Keratinocyte (primary cell): ENCODE measurements around the gene BAZ1A. TPM values are rescaled to one million over a fixed set of nuclear protein-coding genes. Genes with fewer than 3 reads are reported as not detected.

Experiments used
- DNase-seq: peaks from one replicate; pipeline ENCODE4 v3.0.0-alpha.2; 2011; ENCODE audit warnings: low read depth, missing footprints, low spot score
- FAIRE-seq: peaks from 2 replicates; lab custom pipeline; 2011; peaks lifted over from hg19 to GRCh38; lab: Jason Lieb, UNC
- H2AFZ ChIP-seq: 2 replicates; pipeline ENCODE4 v1.6.0; 2012; ENCODE audit warnings: low read length, control low read depth, inconsistent platforms; ENCODE audit not compliant: control insufficient read depth
- H3K27ac ChIP-seq: 2 replicates; pipeline ENCODE4 v1.5.1; 2011; ENCODE audit warnings: low read length; ENCODE audit not compliant: control insufficient read depth, insufficient read depth
- H3K27me3 ChIP-seq: 3 replicates; pipeline ENCODE4 v1.6.0; 2011; ENCODE audit warnings: low read length; ENCODE audit not compliant: control insufficient read depth, insufficient read depth; ENCODE audit errors: extremely low read depth
- H3K36me3 ChIP-seq, 2 experiments: 2 replicates in 1 of 2; 3 replicates in 1 of 2; pipeline ENCODE4 v1.5.1; 2011; ENCODE audit warnings: low read length in 2 of 2, mild to moderate bottlenecking in 1 of 2; ENCODE audit not compliant: control insufficient read depth in 2 of 2, insufficient read depth in 2 of 2; ENCODE audit errors: extremely low read depth in 1 of 2
- H3K4me1 ChIP-seq: 3 replicates; pipeline ENCODE4 v1.5.1; 2011; ENCODE audit warnings: low read length; ENCODE audit not compliant: control insufficient read depth, insufficient read depth; ENCODE audit errors: extremely low read depth
- H3K4me2 ChIP-seq: 3 replicates; pipeline ENCODE4 v1.6.0; 2011; ENCODE audit warnings: low read depth, low read length; ENCODE audit not compliant: control insufficient read depth, insufficient read depth; ENCODE audit errors: extremely low read depth
- H3K4me3 ChIP-seq, 3 experiments: fragments of 200-600 bp in 1 of 3; sonication (generic) in 1 of 3; 2 replicates in 2 of 3; 3 replicates in 1 of 3; pipeline ENCODE4 v1.5.1; 2011 to 2016; ENCODE audit warnings: low read length in 3 of 3, mild to moderate bottlenecking in 3 of 3, control low read depth in 2 of 3, inconsistent platforms in 1 of 3, low read depth in 1 of 3, mixed read lengths in 1 of 3, mixed run types in 1 of 3, moderate library complexity in 1 of 3; ENCODE audit not compliant: control insufficient read depth in 2 of 3, insufficient read depth in 2 of 3; ENCODE audit errors: extremely low read depth in 1 of 3
- H3K79me2 ChIP-seq: 2 replicates; pipeline ENCODE4 v1.6.0; 2012; ENCODE audit warnings: low read length; ENCODE audit not compliant: control insufficient read depth, insufficient read depth
- H3K9ac ChIP-seq: 3 replicates; pipeline ENCODE4 v1.6.0; 2011; ENCODE audit warnings: low read length; ENCODE audit not compliant: control insufficient read depth, insufficient read depth; ENCODE audit errors: extremely low read depth
- H3K9me1 ChIP-seq: 3 replicates; pipeline ENCODE4 v1.6.0; 2011; ENCODE audit warnings: low read length; ENCODE audit not compliant: control insufficient read depth, insufficient read depth; ENCODE audit errors: extremely low read depth
- H3K9me3 ChIP-seq: 2 replicates; pipeline ENCODE4 v1.5.1; 2012; ENCODE audit warnings: low read depth, low read length; ENCODE audit not compliant: control insufficient read depth
- H4K20me1 ChIP-seq: 3 replicates; pipeline ENCODE4 v1.6.0; 2011; ENCODE audit warnings: low read length; ENCODE audit not compliant: control insufficient read depth, insufficient read depth; ENCODE audit errors: extremely low read depth
- CTCF ChIP-seq, 3 experiments: IDR thresholded peaks in 1 of 3; conservative IDR thresholded peaks in 1 of 3; optimal IDR thresholded peaks in 1 of 3; 2 replicates in 2 of 3; 3 replicates in 1 of 3; pipeline versions ENCODE3 to v1.5.1; 2011; ENCODE audit warnings: low read length in 3 of 3, mild to moderate bottlenecking in 3 of 3, moderate library complexity in 2 of 3, control low read depth in 1 of 3, inconsistent platforms in 1 of 3; ENCODE audit not compliant: insufficient read depth in 2 of 3; ENCODE audit errors: extremely low read depth in 1 of 3
- EZH2 ChIP-seq: IDR thresholded peaks from one replicate; pipeline ENCODE4 v1.6.1; 2012; ENCODE audit warnings: inconsistent platforms, mild to moderate bottlenecking, low read length, moderate library complexity
- dilution Hi-C: fragments of 300-500 bp; cut with MboI; formaldehyde crosslinking; loops from one replicate; pipeline ENCODE4 v1.7.0; 2020; ENCODE audit warnings: low sequenced_read_pairs; ENCODE audit not compliant: extremely low pct_ligation_motif_present
- polyA plus RNA-seq, 5 experiments: library from polyadenylated mRNA; depleted of rRNA in 3 of 5; stranded (reverse) in 3 of 5; stranded (forward) in 1 of 5; unstranded in 1 of 5; fragments of >200 nt; gene quantifications; 1 replicate in 1 of 5; 2 replicates in 3 of 5; 3 replicates in 1 of 5; pipeline versions ENCODE4 v1.2.1 to v1.2.3, GENCODE V29; 2011 to 2012; ENCODE audit warnings: missing spikeins in 2 of 5, low read depth in 1 of 5, low replicate concordance in 1 of 5

The BAZ1A gene
- polyA plus RNA-seq, 1 donor (not counting 4 experiments of a cell fraction or from before 2014, with no cell fraction given) = 52.0 TPM

GRCh38 chr14:34843011-34843554, 32.1 kb downstream of the BAZ1A start:
- peak overlapping the region; percentile 60 for H3K4me2 ChIP-seq
- peaks cover 16% of the 10 kb centered on the region for H3K4me1 ChIP-seq
- dilution Hi-C loops = no loop called here
- no peaks in the 10 kb centered on the region for H4K20me1 ChIP-seq
- H3K27ac ChIP-seq = peak overlapping the region; percentile 76
- TF ChIP-seq EZH2 (no peak), CTCF (optimal IDR thresholded peaks at IDR 0.05 in 1 of 3, IDR thresholded peaks at IDR 0.05 in 1 of 3, conservative IDR thresholded peaks at IDR 0.05 in 1 of 3; ENCODE audit: extremely low read depth in 1 of 3, insufficient read depth in 2 of 3, low read length in 3 of 3) (no peak)
- H3K79me2 ChIP-seq = peaks cover 43% of the 10 kb centered on the region
- peak overlapping the region in 2 of 3 experiments; percentile 3 to 16 for H3K4me3 ChIP-seq
- peaks cover 0 to 4% of the 10 kb centered on the region in 2 experiments for H3K36me3 ChIP-seq
- H3K27me3 ChIP-seq = no peaks in the 10 kb centered on the region
- H3K9me3 ChIP-seq = no peaks in the 10 kb centered on the region
- FAIRE-seq = peak; percentile 99
- H2AFZ ChIP-seq = peak overlapping the region; percentile 50
- peak; percentile 96 for DNase-seq
- H3K9me1 ChIP-seq = no peaks in the 10 kb centered on the region
- H3K9ac ChIP-seq = peak overlapping the region; percentile 44

- no peaks in the 10 kb centered on the region for H3K9me3 ChIP-seq
- H3K36me3 ChIP-seq = peaks cover 0 to 4% of the 10 kb centered on the region in 2 experiments
- FAIRE-seq (no peak), DNase-seq (no peak)
- H3K4me3 ChIP-seq = no peak overlapping the region
- H3K27ac ChIP-seq = no peak overlapping the region
- H3K79me2 ChIP-seq = peaks cover 56% of the 10 kb centered on the region
- TF ChIP-seq EZH2 (no peak), CTCF (optimal IDR thresholded peaks at IDR 0.05 in 1 of 3, IDR thresholded peaks at IDR 0.05 in 1 of 3, conservative IDR thresholded peaks at IDR 0.05 in 1 of 3; ENCODE audit: extremely low read depth in 1 of 3, insufficient read depth in 2 of 3, low read length in 3 of 3) (no peak)
- H3K4me1 ChIP-seq = peaks cover 9% of the 10 kb centered on the region
- no peak overlapping the region for H2AFZ ChIP-seq
- no peaks in the 10 kb centered on the region for H4K20me1 ChIP-seq
- dilution Hi-C loops = no loop called here
- no peak overlapping the region for H3K9ac ChIP-seq
- no peaks in the 10 kb centered on the region for H3K27me3 ChIP-seq
- H3K9me1 ChIP-seq = no peaks in the 10 kb centered on the region
- no peak overlapping the region for H3K4me2 ChIP-seq
Observed at GRCh38 chr14:34837801-34838322, 37.3 kb downstream of the BAZ1A start.
